ENCODE measurements around the gene KLHDC10. TPM values are rescaled to one million over a fixed set of nuclear protein-coding genes. Genes with fewer than 3 reads are reported as not detected.
"Not testable (repeated sequence)": the region's sequence is repeated elsewhere in the genome, so short reads cannot be mapped to it uniquely, and the experiment has no call there.

Gene KLHDC10
- total RNA-seq, 1 donor from 2014 or later = 12.6 TPM

- no peak for DNase-seq (ENCODE audit: low read depth)
- H3K4me3 ChIP-seq (ENCODE audit: low read depth, low read length) = no peak overlapping the region
- TF ChIP-seq CTCF (conservative IDR thresholded peaks at IDR 0.05; ENCODE audit: low read depth, low read length) = peak; percentile 57
Observed at GRCh38 chr7:130037703-130038102, 32.6 kb upstream of the KLHDC10 start.

- TF ChIP-seq CTCF (conservative IDR thresholded peaks at IDR 0.05; ENCODE audit: low read depth, low read length) = no peak
- DNase-seq (ENCODE audit: low read depth) = no peak
- no peak overlapping the region for H3K4me3 ChIP-seq (ENCODE audit: low read depth, low read length)
Observed at GRCh38 chr7:130040576-130040975, 29.8 kb upstream of the KLHDC10 start.

GRCh38 chr7:130047831-130048230, 22.5 kb upstream of the KLHDC10 start:
- DNase-seq (ENCODE audit: low read depth) = no peak
- no peak for TF ChIP-seq CTCF (conservative IDR thresholded peaks at IDR 0.05; ENCODE audit: low read depth, low read length)
- H3K4me3 ChIP-seq (ENCODE audit: low read depth, low read length) = no peak overlapping the region

- DNase-seq (ENCODE audit: low read depth) = no peak
- peak overlapping the region; percentile 88 for H3K4me3 ChIP-seq (ENCODE audit: low read depth, low read length)
- TF ChIP-seq CTCF (conservative IDR thresholded peaks at IDR 0.05; ENCODE audit: low read depth, low read length) = no peak
Observed at GRCh38 chr7:130048906-130049305, 21.4 kb upstream of the KLHDC10 start.

- not testable (repeated sequence) for H3K4me3 ChIP-seq (ENCODE audit: low read depth, low read length); DNase-seq (ENCODE audit: low read depth)
Observed at GRCh38 chr7:130052250-130052649, 18.1 kb upstream of the KLHDC10 start.

- H3K4me3 ChIP-seq (ENCODE audit: low read depth, low read length); DNase-seq (ENCODE audit: low read depth): not testable (repeated sequence)
Observed at GRCh38 chr7:130055198-130055597, 15.1 kb upstream of the KLHDC10 start.

- no peak overlapping the region for H3K4me3 ChIP-seq (ENCODE audit: low read depth, low read length)
- TF ChIP-seq CTCF (conservative IDR thresholded peaks at IDR 0.05; ENCODE audit: low read depth, low read length) = no peak
- no peak for DNase-seq (ENCODE audit: low read depth)
Observed at GRCh38 chr7:130062246-130062645, 8.1 kb upstream of the KLHDC10 start.

- peak; percentile 92 for TF ChIP-seq CTCF (conservative IDR thresholded peaks at IDR 0.05; ENCODE audit: low read depth, low read length)
- DNase-seq (ENCODE audit: low read depth) = no peak
Observed at GRCh38 chr7:130063036-130063435, 7.3 kb upstream of the KLHDC10 start.

GRCh38 chr7:130064580-130064926, 5.8 kb upstream of the KLHDC10 start:
- H3K4me3 ChIP-seq (ENCODE audit: low read depth, low read length); DNase-seq (ENCODE audit: low read depth): not testable (repeated sequence)

More at GRCh38 chr7:130063036-130063435, 7.3 kb upstream of the KLHDC10 start:
- no peak overlapping the region for H3K4me3 ChIP-seq (ENCODE audit: low read depth, low read length)
